GM21528 (cell line): ENCODE measurements around the gene TBX1.

Experiments used
- ATAC-seq: cut with Tn5 transposase; IDR thresholded peaks from one replicate; pipeline ENCODE4 v1.9.1; 2021; ENCODE audit warnings: mild to moderate bottlenecking, moderate library complexity; ENCODE audit not compliant: unreplicated experiment, low FRiP score

The TBX1 gene

GRCh38 chr22:19797086-19798002 is 36.8 kb downstream of the TBX1 start:
- ATAC-seq, result no peak

GRCh38 chr22:19798003-19798665 is 37.6 kb downstream of the TBX1 start:
- ATAC-seq, result no peak

GRCh38 chr22:19798891-19799293 is 38.3 kb downstream of the TBX1 start:
- ATAC-seq, result no peak

GRCh38 chr22:19799322-19800190 is 39.0 kb downstream of the TBX1 start:
- no peak for ATAC-seq

- ATAC-seq, result no peak
These were observed 39.7 kb downstream of the TBX1 start for GRCh38 chr22:19800306-19800705.

- ATAC-seq, result no peak
These were observed 40.2 kb downstream of the TBX1 start for GRCh38 chr22:19800761-19801244.

- no peak for ATAC-seq
These were observed 40.9 kb downstream of the TBX1 start for GRCh38 chr22:19801340-19802000.

- ATAC-seq, result no peak
These were observed 41.7 kb downstream of the TBX1 start for GRCh38 chr22:19802001-19802893.

GRCh38 chr22:19802894-19803735 is 42.5 kb downstream of the TBX1 start:
- ATAC-seq, result no peak

GRCh38 chr22:19803736-19804267 is 43.2 kb downstream of the TBX1 start:
- no peak for ATAC-seq

- ATAC-seq, result no peak
These were observed 45.2 kb downstream of the TBX1 start for GRCh38 chr22:19805821-19806212.

GRCh38 chr22:19806213-19807160 is 45.9 kb downstream of the TBX1 start:
- no peak for ATAC-seq

GRCh38 chr22:19807161-19807913 is 46.8 kb downstream of the TBX1 start:
- ATAC-seq, result no peak

GRCh38 chr22:19807914-19808872 is 47.6 kb downstream of the TBX1 start:
- no peak for ATAC-seq

GRCh38 chr22:19808873-19809478 is 48.4 kb downstream of the TBX1 start:
- ATAC-seq, result no peak
